ENCODE results near the gene PDRG1.

Gene PDRG1

GRCh38 chr20:31951530-31952453 is at the start of gene PDRG1:
TSS of gene PDRG1 (minus strand) at chr20:31952046. CDS start at chr20:31951961, 85 bp downstream.
- DNase-seq (ENCODE audit: low read depth in 2 of 2): peak; percentile 94 to 97

GRCh38 chr20:31998246-31998645 is 46.4 kb upstream of the PDRG1 start:
- no peak for DNase-seq (ENCODE audit: low read depth in 2 of 2)

DNA sequence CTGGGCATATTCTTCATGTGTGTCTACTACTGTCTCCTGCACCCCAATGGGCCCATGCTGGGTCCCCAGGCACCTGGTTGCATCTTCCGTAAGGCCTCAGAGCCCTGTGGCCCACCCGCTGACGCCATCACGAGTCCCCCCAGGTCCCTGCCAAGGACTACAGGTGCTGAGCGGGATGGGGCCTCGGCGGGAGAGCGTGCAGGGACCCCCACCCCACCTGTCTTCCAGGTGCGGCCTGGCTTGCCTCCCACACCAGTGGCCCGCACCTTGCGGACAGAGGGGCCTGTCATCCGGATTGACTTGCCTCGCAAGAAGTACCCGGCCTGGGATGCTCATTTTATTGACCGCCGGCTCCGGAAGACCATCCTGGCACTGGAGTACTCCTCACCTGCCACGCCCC is 45.1 kb upstream of the PDRG1 start:
- DNase-seq (ENCODE audit: low read depth in 2 of 2): no peak

GRCh38 chr20:31992086-31992485 is 40.2 kb upstream of the PDRG1 start:
- DNase-seq (ENCODE audit: low read depth in 2 of 2): no peak

- DNase-seq (ENCODE audit: low read depth in 2 of 2): no peak
These were observed 39.5 kb upstream of the PDRG1 start for GRCh38 chr20:31991339-31991705.

- no peak for DNase-seq (ENCODE audit: low read depth in 2 of 2)
These were observed 38.9 kb upstream of the PDRG1 start for GRCh38 chr20:31990641-31991338.

GRCh38 chr20:31989030-31989645 is 37.3 kb upstream of the PDRG1 start:
- no peak for DNase-seq (ENCODE audit: low read depth in 2 of 2)

GRCh38 chr20:31988430-31989015 is 36.7 kb upstream of the PDRG1 start:
- DNase-seq (ENCODE audit: low read depth in 2 of 2): no peak

DNA sequence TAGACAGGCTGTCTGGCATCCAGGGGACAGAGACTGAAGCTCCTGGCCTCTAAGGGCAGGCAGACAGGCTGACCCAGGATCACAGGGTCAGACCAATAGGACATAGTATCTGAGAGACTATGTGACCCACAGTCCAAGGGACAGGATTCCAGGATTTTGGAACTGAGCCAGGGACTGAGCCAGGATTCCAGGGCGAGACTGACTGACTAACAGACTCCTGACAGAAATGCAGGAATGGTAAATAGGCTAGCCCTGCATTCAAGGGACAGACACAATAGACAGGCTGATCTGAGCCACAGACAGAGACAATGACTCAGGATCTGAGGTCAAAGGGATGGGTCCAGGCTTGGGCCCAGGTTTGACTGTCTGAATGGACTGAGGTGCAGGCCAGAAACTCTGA is 35.9 kb upstream of the PDRG1 start:
- no peak for DNase-seq (ENCODE audit: low read depth in 2 of 2)

DNA sequence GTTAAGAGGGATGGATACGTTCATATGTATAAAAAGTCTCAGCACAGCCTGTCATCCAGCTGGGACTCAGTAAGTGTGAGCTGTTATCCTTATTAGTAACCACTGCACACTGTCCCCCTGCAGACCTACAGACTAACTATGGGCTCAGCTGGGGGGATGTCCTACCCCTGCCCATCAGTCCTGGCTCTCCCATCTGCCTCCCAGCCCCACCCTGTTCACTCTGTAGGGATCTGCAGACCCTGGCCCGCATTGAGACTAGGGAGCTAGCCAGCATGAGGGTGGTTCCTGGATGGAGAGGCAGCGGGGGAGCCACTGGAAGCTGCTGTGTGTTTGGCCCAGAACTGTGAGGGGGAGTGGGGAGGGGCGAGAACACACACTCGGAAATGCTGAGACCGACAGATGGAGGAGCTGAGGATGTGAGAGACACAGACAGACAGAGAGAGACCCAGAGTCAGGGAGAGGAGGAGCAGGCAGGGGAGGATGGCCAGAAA is 33.2 kb upstream of the PDRG1 start:
- no peak for DNase-seq (ENCODE audit: low read depth in 2 of 2)

DNA sequence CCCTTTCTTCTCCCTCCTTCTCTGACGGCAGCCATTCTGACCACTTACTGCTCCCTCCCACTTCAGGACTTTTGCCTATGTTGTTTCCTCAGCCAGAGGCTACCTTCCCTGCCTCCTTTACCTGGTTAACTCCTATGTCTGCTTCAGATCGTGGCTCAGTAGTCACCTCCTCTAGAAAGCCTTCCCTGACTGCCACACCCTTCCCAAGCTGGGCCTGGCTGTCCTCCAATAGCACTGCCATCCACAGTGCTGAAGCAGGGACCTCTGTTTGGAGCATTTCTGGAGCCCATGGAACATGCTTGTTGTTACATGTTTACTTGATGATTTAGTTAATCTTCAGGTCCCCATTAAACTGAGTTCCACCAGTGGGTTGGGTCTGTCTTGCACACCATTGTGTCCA is 29.9 kb upstream of the PDRG1 start:
- DNase-seq (ENCODE audit: low read depth in 2 of 2): no peak

DNA sequence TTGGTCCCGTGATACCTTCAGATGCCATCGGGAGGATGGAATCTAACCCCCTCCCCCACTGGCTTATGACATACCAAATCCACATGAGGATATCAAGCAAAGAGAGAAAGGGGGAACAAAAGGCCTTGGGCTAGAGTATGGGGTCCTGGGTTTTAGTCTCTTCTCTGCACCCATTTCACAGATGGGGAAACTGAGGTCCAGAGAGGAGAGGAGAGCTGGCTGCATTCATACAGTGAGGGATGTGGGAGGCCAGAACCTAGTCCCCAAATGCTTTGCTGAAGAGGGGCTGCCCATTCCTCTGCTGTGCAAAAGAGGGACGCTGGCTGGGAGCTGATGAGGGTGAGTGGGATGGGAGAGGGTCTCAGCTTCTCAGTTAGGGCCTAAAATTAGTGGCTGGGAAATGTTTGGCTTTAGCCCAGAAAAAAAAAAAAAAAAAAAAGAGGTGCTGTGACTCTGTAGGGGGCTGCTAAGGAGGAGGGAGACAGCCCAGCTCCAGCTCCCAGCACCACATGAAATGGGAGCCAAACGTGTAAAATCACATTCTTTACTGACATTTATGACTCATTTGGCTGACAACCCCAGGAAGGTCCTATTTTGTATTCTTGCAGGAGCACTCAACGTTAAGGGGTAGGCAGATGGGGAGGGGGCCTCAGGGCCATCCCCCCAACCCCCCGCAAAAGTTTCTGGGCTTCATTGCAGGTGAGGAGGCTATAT is 28.0 kb upstream of the PDRG1 start:
- DNase-seq (ENCODE audit: low read depth in 2 of 2): no peak

- DNase-seq (ENCODE audit: low read depth in 2 of 2): no peak
These were observed 25.2 kb upstream of the PDRG1 start for GRCh38 chr20:31977080-31977479.

GRCh38 chr20:31975874-31976273 is 24.0 kb upstream of the PDRG1 start:
- no peak for DNase-seq (ENCODE audit: low read depth in 2 of 2)

DNA sequence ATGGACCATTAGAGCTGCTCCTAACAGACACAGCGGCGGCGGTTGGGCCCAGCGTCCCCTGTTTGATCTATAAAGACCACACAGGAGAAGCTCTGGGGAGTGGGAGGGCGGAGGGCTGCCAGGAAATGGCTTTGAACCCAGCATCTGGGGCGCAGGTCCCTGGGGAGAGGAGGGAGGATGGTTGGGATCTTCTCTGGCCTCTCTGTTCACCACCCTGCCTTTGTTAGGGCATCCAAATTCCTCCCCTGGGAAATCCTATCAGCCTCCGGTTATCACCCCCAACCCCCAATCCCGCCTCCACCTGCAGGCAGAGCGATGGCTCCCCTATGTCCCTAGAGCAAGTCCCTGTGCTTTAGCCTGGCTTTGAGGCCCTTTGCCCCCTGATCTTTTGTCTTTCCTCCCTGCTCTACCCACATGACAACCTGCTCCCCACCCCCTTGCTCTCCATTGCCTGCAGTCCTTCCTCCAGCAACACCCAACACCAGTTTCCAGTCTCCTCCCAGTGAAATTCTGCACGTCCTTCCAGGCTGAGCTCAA is 23.2 kb upstream of the PDRG1 start:
- no peak for DNase-seq (ENCODE audit: low read depth in 2 of 2)

- DNase-seq (ENCODE audit: low read depth in 2 of 2): no peak
These were observed 22.4 kb upstream of the PDRG1 start for GRCh38 chr20:31974296-31974695.

GRCh38 chr20:31972471-31973021 is 20.7 kb upstream of the PDRG1 start:
- no peak for DNase-seq (ENCODE audit: low read depth in 2 of 2)

DNA sequence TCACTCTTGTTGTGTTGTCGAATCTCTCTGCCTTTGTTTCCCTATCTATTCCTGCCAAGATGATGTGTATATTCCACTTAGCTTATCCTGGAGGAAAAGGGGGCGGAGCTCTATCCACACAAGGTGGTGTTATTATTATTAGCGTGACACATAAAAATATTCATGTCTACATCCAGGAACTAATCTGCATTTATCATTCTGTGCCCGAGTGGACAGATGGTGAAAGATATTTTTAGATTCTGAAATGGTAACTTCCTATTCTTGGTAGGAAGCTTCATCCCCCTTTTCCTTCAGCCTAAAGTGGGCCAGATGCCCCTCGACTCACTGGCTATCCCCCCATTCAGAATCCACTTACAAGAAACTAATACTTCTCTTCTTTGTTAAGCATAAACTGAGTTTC is 18.1 kb upstream of the PDRG1 start:
- DNase-seq (ENCODE audit: low read depth in 2 of 2): no peak

- DNase-seq (ENCODE audit: low read depth in 2 of 2): peak; percentile 44 to 75
These were observed 16.7 kb upstream of the PDRG1 start for GRCh38 chr20:31968291-31969126.

DNA sequence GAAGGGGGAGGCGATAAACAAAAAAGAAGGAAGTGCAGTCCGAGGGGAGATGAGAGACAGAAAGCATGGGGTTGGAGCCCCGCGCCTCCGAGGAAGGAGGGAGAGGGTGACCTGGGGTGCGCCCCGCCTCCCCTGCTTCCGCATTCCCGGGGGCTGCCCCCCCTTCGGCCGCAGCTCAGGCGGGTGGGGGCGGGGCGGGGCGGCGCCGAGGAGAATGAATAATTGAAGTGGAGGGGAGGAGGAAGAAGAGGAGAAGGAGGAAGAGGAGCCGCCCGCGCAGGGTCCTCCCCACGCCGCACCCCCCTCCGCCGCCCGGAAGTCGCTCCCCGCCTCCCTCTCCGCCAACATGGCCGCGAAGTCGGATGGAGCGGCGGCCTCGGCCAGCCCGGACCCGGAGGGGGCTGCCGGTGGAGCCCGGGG is 16.0 kb upstream of the PDRG1 start, which contains the start of gene XKR7:
Gene XKR7 (plus strand): TSS at position 322 of the 420 bp plus-strand sequence. CDS start 25 bp downstream, at position 347.
- DNase-seq (ENCODE audit: low read depth in 2 of 2): no peak

Measured in stimulated activated CD4-positive, alpha-beta T cell treated with anti-CD3 and anti-CD28 coated beads, Interleukin-1b, Interleukin-23, amount 100 ng/mL, for 1 hour (primary cell).